Naive thymus-derived CD4-positive, alpha-beta T cell (primary cell): Measurements from ENCODE around the gene CMYA5. TPM values are rescaled to one million over a fixed set of nuclear protein-coding genes. Genes with fewer than 3 reads are reported as not detected.
A peak's percentile ranks its signal among the peaks of the same experiment; 100 is the strongest.

Experiments
- ATAC-seq: fragments of 150-1000 bp; cut with Tn5 transposase; 2 replicates; pipeline ENCODE4 v1.10.0; 2021; ENCODE audit warnings: mild to moderate bottlenecking, moderate library complexity
- CTCF ChIA-PET: fragments of 350-600 bp; sonication (Branson Sonifier 250); formaldehyde crosslinking; loops from one replicate; lab custom pipeline; 2021; ENCODE audit warnings: antibody characterized with exemption; lab: Charles Lee
- POLR2A ChIA-PET: fragments of 350-600 bp; sonication (Branson Sonifier 250); formaldehyde crosslinking; loops from one replicate; lab custom pipeline; 2021; ENCODE audit warnings: antibody characterized with exemption, inconsistent platforms; lab: Charles Lee
- DNase-seq, 9 donors: peaks; one replicate each; pipeline versions ENCODE4 v3.0.0 to v3.0.0-alpha.2; 2020 to 2022; ENCODE audit warnings: mixed read lengths in 1 of 9
- H3K27ac ChIP-seq: one replicate; pipeline ENCODE4 v1.7.0; 2013; ENCODE audit warnings: mild to moderate bottlenecking, low read depth, low read length, moderate library complexity
- H3K27me3 ChIP-seq, 2 donors: one replicate each; pipeline ENCODE4 v1.7.0; 2013; ENCODE audit warnings: low read length in 2 of 2, mild to moderate bottlenecking in 2 of 2, moderate library complexity in 2 of 2; ENCODE audit not compliant: control insufficient read depth in 2 of 2, insufficient read depth in 2 of 2
- H3K36me3 ChIP-seq, 3 experiments: 1 replicate in 2 of 3; 2 replicates in 1 of 3; pipeline ENCODE4 v1.7.0; 2013; ENCODE audit warnings: low read length in 3 of 3, mild to moderate bottlenecking in 3 of 3, moderate library complexity in 1 of 3; ENCODE audit not compliant: insufficient read depth in 3 of 3, control insufficient read depth in 2 of 3
- H3K4me1 ChIP-seq, 2 donors: one replicate each; pipeline ENCODE4 v1.7.0; 2013; ENCODE audit warnings: low read length in 2 of 2, mild to moderate bottlenecking in 2 of 2, moderate library complexity in 1 of 2; ENCODE audit not compliant: control insufficient read depth in 2 of 2, insufficient read depth in 2 of 2
- H3K4me3 ChIP-seq: 2 replicates; pipeline ENCODE4 v1.7.0; 2013; ENCODE audit warnings: mild to moderate bottlenecking, low read length
- H3K9me3 ChIP-seq, 3 experiments: 1 replicate in 2 of 3; 2 replicates in 1 of 3; pipeline ENCODE4 v1.7.0; 2013; ENCODE audit warnings: low read length in 3 of 3; ENCODE audit not compliant: control insufficient read depth in 2 of 3
- H3K27ac Mint-ChIP-seq, 9 donors: one replicate each; pipeline ENCODE4 v1.8.0; 2020 to 2022; ENCODE audit warnings: mixed read lengths in 9 of 9, mild to moderate bottlenecking in 8 of 9, moderate library complexity in 5 of 9, inconsistent platforms in 2 of 9
- H3K27me3 Mint-ChIP-seq, 5 donors: one replicate each; pipeline ENCODE4 v1.8.0; 2021 to 2022; ENCODE audit warnings: mixed read lengths in 5 of 5, mild to moderate bottlenecking in 1 of 5
- H3K36me3 Mint-ChIP-seq, 5 donors: one replicate each; pipeline ENCODE4 v1.8.0; 2020 to 2022; ENCODE audit warnings: mixed read lengths in 5 of 5, mild to moderate bottlenecking in 3 of 5, inconsistent platforms in 1 of 5
- H3K4me1 Mint-ChIP-seq, 7 donors: one replicate each; pipeline ENCODE4 v1.8.0; 2020 to 2022; ENCODE audit warnings: mixed read lengths in 7 of 7, mild to moderate bottlenecking in 3 of 7, inconsistent platforms in 1 of 7
- H3K4me3 Mint-ChIP-seq, 10 donors: one replicate each; pipeline ENCODE4 v1.8.0; 2020 to 2022; ENCODE audit warnings: mild to moderate bottlenecking in 10 of 10, mixed read lengths in 10 of 10, moderate library complexity in 6 of 10, inconsistent platforms in 2 of 10
- H3K9me3 Mint-ChIP-seq, 11 donors: one replicate each; pipeline ENCODE4 v1.8.0; 2020 to 2022; ENCODE audit warnings: mixed read lengths in 11 of 11, mild to moderate bottlenecking in 4 of 11, inconsistent platforms in 1 of 11, moderate library complexity in 1 of 11
- intact Hi-C, 2 donors: fragments of 100-400 bp; cut with micrococcal nuclease; formaldehyde crosslinking; loops; one replicate each; pipeline ENCODE4 v1.15.1; 2023
- polyA plus RNA-seq, 2 donors: library from polyadenylated mRNA; unstranded; fragments of 300-500 nt; fragmentation: Illumina TruSeq; gene quantifications; one replicate each; pipeline ENCODE4 v1.2.3, GENCODE V29; 2021
- total RNA-seq, 6 experiments: library from RNA in 5 of 6; stranded (reverse) in 5 of 6; gene quantifications; 1 replicate in 5 of 6; 2 replicates in 1 of 6; pipeline ENCODE4 v1.2.3 and lab custom pipeline; 2021 to 2026

Gene CMYA5
- total and polyA plus RNA-seq, 7 experiments from 2014 or later, result 0.08 to 0.27 (median 0.14) TPM; not detected in 1

GRCh38 chr5:79837761-79838551 is 148.3 kb downstream of the CMYA5 start:
- Mint-ChIP-seq H3K36me3 (no peaks in the 10 kb centered on the region), H3K9me3 (peaks cover 0 to 1% (median 0%) of the 10 kb centered on the region in 11 donors), H3K27ac (peak overlapping the region in 1 of 9 donors; percentile 6), H3K4me3 (no peak overlapping the region), H3K27me3 (peaks cover 0 to 14% (median 7%) of the 10 kb centered on the region in 5 donors), H3K4me1 (peaks cover 0 to 2% (median 0%) of the 10 kb centered on the region in 7 donors)
- no peak overlapping the region for H3K27ac ChIP-seq
- H3K27me3 ChIP-seq, result no peaks in the 10 kb centered on the region
- CTCF ChIA-PET, result interaction anchor here (0.6 kb wide), 1 partner anchor 213 kb away, joined by 3 read pairs; no protein-coding TSS in a partner anchor
- H3K4me3 ChIP-seq, result no peak overlapping the region
- POLR2A ChIA-PET, result no interaction called here
- no peak for DNase-seq
- intact Hi-C loops, result no loop called here
- H3K9me3 ChIP-seq, result no peaks in the 10 kb centered on the region
- no peak for ATAC-seq
- no peaks in the 10 kb centered on the region for H3K36me3 ChIP-seq
- H3K4me1 ChIP-seq, result no peaks in the 10 kb centered on the region

DNA sequence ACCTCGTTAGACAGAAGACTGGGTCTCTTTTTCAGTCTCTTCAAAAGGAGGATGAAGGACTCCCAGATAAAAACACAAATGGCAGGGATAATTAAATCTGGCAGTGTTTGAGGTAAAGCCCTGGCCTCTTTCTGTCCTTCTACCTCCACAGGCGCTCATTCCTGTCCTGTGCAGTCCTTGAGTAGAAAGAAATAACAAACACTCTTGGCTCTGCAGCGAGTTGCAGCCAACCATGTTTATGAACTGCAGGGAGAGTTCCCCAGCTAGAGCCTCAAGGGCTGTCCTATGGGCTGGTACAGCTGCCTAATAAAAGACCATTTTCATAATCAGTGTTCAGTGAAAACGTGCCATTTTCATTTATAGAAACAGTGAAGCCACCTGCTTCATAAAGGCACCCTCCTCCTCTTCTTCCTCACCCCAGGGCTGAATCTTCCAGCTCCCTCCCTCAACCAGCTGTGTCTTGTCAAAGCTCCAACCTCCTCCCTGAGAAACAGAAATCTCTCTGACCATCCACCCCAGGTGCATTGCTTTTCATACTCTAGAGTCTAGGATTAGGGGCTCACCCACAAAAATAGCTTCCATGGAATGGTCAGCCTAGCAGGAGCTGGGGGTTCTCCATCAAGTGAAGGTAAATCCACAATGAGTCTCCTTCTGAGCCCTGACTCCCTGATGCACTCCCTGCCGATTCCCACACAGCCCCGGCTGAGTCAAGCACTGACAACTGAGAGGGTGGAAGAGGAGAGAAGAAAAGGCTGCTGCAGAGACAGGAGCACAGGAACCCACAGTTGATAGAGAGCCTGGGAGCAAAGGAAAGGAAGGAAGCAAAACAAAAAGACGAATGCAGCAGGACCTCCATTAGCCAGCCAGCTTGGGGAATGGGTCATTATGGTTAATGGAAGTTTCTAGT is 150.7 kb downstream of the CMYA5 start:
- no peak for ATAC-seq
- no peaks in the 10 kb centered on the region for H3K9me3 ChIP-seq
- Mint-ChIP-seq H3K27ac (no peak overlapping the region), H3K4me3 (no peak overlapping the region), H3K36me3 (no peaks in the 10 kb centered on the region), H3K27me3 (peaks cover 5 to 12% (median 7%) of the 10 kb centered on the region in 5 donors), H3K4me1 (peaks cover 0 to 6% (median 0%) of the 10 kb centered on the region in 7 donors), H3K9me3 (peaks cover 0 to 1% (median 0%) of the 10 kb centered on the region in 11 donors)
- POLR2A ChIA-PET, result no interaction called here
- intact Hi-C loops, result no loop called here
- no peaks in the 10 kb centered on the region for H3K27me3 ChIP-seq
- no peak for DNase-seq
- CTCF ChIA-PET, result interaction anchor here (0.6 kb wide), 1 partner anchor 18 kb away, joined by 3 read pairs; no protein-coding TSS in a partner anchor
- no peak overlapping the region for H3K4me3 ChIP-seq
- no peaks in the 10 kb centered on the region for H3K4me1 ChIP-seq
- H3K27ac ChIP-seq, result no peak overlapping the region
- H3K36me3 ChIP-seq, result no peaks in the 10 kb centered on the region

DNA sequence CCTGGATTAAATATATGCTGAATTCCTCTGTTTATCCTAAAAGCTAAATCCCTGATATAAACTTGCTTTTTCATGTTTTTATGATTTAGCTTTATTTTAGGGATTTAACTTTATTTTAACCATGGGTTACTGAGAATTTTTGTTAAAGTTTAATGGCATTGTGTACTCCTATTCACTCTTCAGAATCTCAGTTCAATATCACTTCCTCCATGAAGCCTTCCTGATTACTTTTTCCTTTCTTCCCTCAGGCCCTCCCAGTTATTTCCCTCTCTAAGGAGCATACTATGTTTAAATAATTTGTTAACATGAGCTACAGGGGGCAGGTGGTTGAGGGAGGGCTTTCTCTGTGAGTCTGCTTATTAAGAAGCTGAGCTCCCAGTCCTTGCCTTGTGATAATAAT is 151.5 kb downstream of the CMYA5 start:
- Mint-ChIP-seq H3K36me3 (peaks cover 0 to 2% (median 0%) of the 10 kb centered on the region in 5 donors), H3K4me1 (peaks cover 0 to 15% (median 0%) of the 10 kb centered on the region in 7 donors), H3K9me3 (peaks cover 0 to 2% (median 0%) of the 10 kb centered on the region in 11 donors), H3K27me3 (peaks cover 5 to 12% (median 7%) of the 10 kb centered on the region in 5 donors), H3K4me3 (no peak overlapping the region), H3K27ac (no peak overlapping the region)
- Histone ChIP-seq H3K4me1 (no peaks in the 10 kb centered on the region), H3K4me3 (no peak overlapping the region), H3K27me3 (no peaks in the 10 kb centered on the region), H3K27ac (no peak overlapping the region), H3K36me3 (no peaks in the 10 kb centered on the region), H3K9me3 (no peaks in the 10 kb centered on the region)
- ATAC-seq (no peak), DNase-seq (no peak)
- intact Hi-C loops, result no loop called here
- ChIA-PET POLR2A (no interaction called here), CTCF (no interaction called here)

GRCh38 chr5:79842006-79842881 is 152.6 kb downstream of the CMYA5 start:
- H3K9me3 ChIP-seq, result no peaks in the 10 kb centered on the region
- no peaks in the 10 kb centered on the region for H3K4me1 ChIP-seq
- no peak for DNase-seq
- Mint-ChIP-seq H3K27me3 (peaks cover 5 to 15% (median 8%) of the 10 kb centered on the region in 5 donors), H3K36me3 (peaks cover 0 to 2% (median 0%) of the 10 kb centered on the region in 5 donors), H3K27ac (no peak overlapping the region), H3K9me3 (peaks cover 0 to 2% (median 0%) of the 10 kb centered on the region in 11 donors), H3K4me1 (peaks cover 0 to 18% (median 0%) of the 10 kb centered on the region in 7 donors), H3K4me3 (no peak overlapping the region)
- POLR2A ChIA-PET, result no interaction called here
- no peak overlapping the region for H3K27ac ChIP-seq
- H3K4me3 ChIP-seq, result no peak overlapping the region
- intact Hi-C loops, result no loop called here
- CTCF ChIA-PET, result no interaction called here
- ATAC-seq, result no peak
- no peaks in the 10 kb centered on the region for H3K36me3 ChIP-seq
- no peaks in the 10 kb centered on the region for H3K27me3 ChIP-seq

DNA sequence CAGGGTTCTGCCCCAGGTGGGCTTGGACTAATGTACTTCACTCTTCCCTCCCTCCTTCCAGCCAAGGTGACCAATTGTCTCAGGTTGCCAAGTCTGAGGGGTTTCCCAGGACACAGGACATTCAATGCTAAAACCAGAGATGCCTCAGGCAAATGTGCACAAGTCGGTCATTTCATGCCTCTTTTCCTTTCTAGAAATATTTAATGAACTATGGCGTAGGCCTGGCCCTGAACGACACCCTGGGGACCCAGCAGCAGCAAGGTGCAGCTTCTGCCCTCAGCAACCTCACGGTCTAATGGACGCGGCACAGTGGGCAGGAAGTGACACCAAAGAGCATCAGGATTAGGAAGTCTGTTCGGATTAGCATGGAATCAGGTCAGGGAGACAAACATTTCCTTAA is 153.4 kb downstream of the CMYA5 start:
- POLR2A ChIA-PET, result no interaction called here
- no peaks in the 10 kb centered on the region for H3K9me3 ChIP-seq
- H3K27ac ChIP-seq, result no peak overlapping the region
- H3K36me3 ChIP-seq, result no peaks in the 10 kb centered on the region
- H3K4me1 ChIP-seq, result no peaks in the 10 kb centered on the region
- no peak for ATAC-seq
- intact Hi-C loops, result no loop called here
- Mint-ChIP-seq H3K36me3 (peaks cover 0 to 3% (median 0%) of the 10 kb centered on the region in 5 donors), H3K27ac (no peak overlapping the region), H3K9me3 (peaks cover 0 to 2% (median 0%) of the 10 kb centered on the region in 11 donors), H3K4me3 (no peak overlapping the region), H3K4me1 (peaks cover 0 to 18% (median 0%) of the 10 kb centered on the region in 7 donors), H3K27me3 (peaks cover 5 to 20% (median 12%) of the 10 kb centered on the region in 5 donors)
- DNase-seq, result no peak
- H3K4me3 ChIP-seq, result no peak overlapping the region
- H3K27me3 ChIP-seq, result no peaks in the 10 kb centered on the region
- CTCF ChIA-PET, result no interaction called here
